Measurements from ENCODE around the gene PRDM16. TPM values are rescaled to one million over a fixed set of nuclear protein-coding genes. Genes with fewer than 3 reads are reported as not detected.

PRDM16 gene
- total RNA-seq, 1 experiment from 2014 or later: not detected

GRCh38 chr1:3396411-3396810 lies 327.4 kb downstream of the PRDM16 start:
- BruUV-seq (replicated peaks): no TSS peak

GRCh38 chr1:3397311-3397710 lies 328.3 kb downstream of the PRDM16 start:
- H3K36me3 Mint-ChIP-seq (ENCODE audit: insufficient read depth, unreplicated experiment): no peaks in the 10 kb centered on the region
- H3K27ac Mint-ChIP-seq (ENCODE audit: low read depth, unreplicated experiment): no peak overlapping the region
- ChIA-PET POLR2A (no interaction called here), CTCF (interaction anchor here (0.8 to 1.5 kb wide), 3 partner anchors 25 to 29 kb away, joined by 3 read pairs; no protein-coding TSS in a partner anchor)
- no peak overlapping the region for H3K4me3 Mint-ChIP-seq (ENCODE audit: unreplicated experiment)
- no peaks in the 10 kb centered on the region for H3K4me1 Mint-ChIP-seq (ENCODE audit: insufficient read depth, unreplicated experiment)
- intact Hi-C loops (cut with micrococcal nuclease): no loop called here
- DNase-seq (ENCODE audit: unreplicated experiment): no peak
- no peak for TF ChIP-seq CTCF (IDR thresholded peaks at IDR 0.05; ENCODE audit: unreplicated experiment)
- no peaks in the 10 kb centered on the region for H3K9me3 Mint-ChIP-seq (ENCODE audit: unreplicated experiment)
- no TSS peak for BruUV-seq (replicated peaks)
- peaks cover 60% of the 10 kb centered on the region for H3K27me3 Mint-ChIP-seq (ENCODE audit: insufficient read depth, unreplicated experiment)

More at GRCh38 chr1:3396411-3396810, 327.4 kb downstream of the PRDM16 start:
- Mint-ChIP-seq H3K27me3 (ENCODE audit: insufficient read depth, unreplicated experiment) (peaks cover 60% of the 10 kb centered on the region), H3K27ac (ENCODE audit: low read depth, unreplicated experiment) (no peak overlapping the region), H3K4me1 (ENCODE audit: insufficient read depth, unreplicated experiment) (no peaks in the 10 kb centered on the region), H3K36me3 (ENCODE audit: insufficient read depth, unreplicated experiment) (no peaks in the 10 kb centered on the region), H3K9me3 (ENCODE audit: unreplicated experiment) (no peaks in the 10 kb centered on the region), H3K4me3 (ENCODE audit: unreplicated experiment) (no peak overlapping the region)
- CTCF ChIA-PET: interaction anchor here (0.8 to 1.5 kb wide), 2 partner anchors 27 to 28 kb away, joined by 3 read pairs; no protein-coding TSS in a partner anchor
- intact Hi-C loops (cut with micrococcal nuclease): no loop called here
- no peak for TF ChIP-seq CTCF (IDR thresholded peaks at IDR 0.05; ENCODE audit: unreplicated experiment)
- POLR2A ChIA-PET: no interaction called here
- no peak for DNase-seq (ENCODE audit: unreplicated experiment)

DNA sequence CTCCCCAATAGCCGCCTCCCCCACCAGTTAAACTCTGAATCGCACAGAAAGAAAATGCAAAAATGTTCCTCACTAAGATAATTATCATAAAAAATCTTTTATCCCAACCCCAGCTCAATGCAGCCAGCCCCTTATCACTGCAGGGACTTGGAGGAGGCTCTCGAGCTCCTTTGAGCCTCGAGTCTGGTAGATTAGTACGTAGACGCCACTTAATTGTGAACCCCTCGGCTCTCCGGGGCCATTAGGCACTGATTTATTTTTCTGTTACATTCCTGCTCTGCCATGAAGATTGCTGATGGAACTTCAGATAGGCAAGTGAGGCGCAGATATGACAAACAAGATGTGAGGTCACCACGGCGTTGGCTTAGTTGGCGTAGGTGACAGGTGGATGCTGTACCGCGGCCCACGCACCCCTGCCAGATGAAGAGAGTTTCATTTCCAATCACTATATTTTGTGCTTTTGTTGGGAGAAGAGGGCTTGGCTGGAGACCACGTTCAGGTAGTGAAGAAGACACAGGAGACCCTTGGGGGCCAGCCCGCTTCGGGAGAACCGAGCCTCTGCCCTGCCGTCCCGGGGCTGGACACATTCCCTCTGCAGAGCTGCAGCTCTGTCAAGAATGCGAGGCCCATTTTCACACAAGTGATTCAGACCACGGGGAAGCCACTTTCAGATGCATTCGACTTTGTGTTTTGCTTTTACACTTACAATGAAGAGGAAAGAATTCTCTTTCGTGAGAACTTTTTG lies 329.6 kb downstream of the PRDM16 start:
- ChIA-PET POLR2A (no interaction called here), CTCF (interaction anchor here (0.7 kb wide), 1 partner anchor 30 kb away, joined by 3 read pairs; no protein-coding TSS in a partner anchor)
- Mint-ChIP-seq H3K9me3 (ENCODE audit: unreplicated experiment) (no peaks in the 10 kb centered on the region), H3K4me3 (ENCODE audit: unreplicated experiment) (no peak overlapping the region), H3K36me3 (ENCODE audit: insufficient read depth, unreplicated experiment) (no peaks in the 10 kb centered on the region), H3K27ac (ENCODE audit: low read depth, unreplicated experiment) (no peak overlapping the region), H3K27me3 (ENCODE audit: insufficient read depth, unreplicated experiment) (peaks cover 60% of the 10 kb centered on the region), H3K4me1 (ENCODE audit: insufficient read depth, unreplicated experiment) (no peaks in the 10 kb centered on the region)
- intact Hi-C loops (cut with micrococcal nuclease): no loop called here
- DNase-seq (ENCODE audit: unreplicated experiment): no peak
- no peak for TF ChIP-seq CTCF (IDR thresholded peaks at IDR 0.05; ENCODE audit: unreplicated experiment)
- BruUV-seq (replicated peaks): no TSS peak

DNA sequence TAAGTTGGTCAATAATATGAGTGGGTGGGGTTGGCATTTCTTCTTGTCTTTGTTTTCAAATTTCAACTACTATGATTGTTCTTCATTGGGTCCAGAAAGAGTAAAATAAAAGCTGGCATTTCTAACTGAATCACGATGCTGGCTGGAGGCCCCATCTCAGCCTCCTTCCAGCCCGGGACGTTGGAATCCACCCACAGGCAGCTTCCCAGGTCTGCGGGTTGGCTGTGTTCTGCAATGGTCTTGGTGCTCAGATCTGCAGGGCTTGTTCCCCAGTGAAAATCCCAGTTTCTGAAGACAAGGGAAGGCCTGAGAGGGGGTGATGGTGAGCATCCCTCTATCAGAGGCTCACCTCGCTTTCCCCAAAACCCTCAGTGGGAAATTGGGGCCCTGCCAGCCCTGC lies 330.7 kb downstream of the PRDM16 start:
- H3K4me1 Mint-ChIP-seq (ENCODE audit: insufficient read depth, unreplicated experiment): no peaks in the 10 kb centered on the region
- H3K27ac Mint-ChIP-seq (ENCODE audit: low read depth, unreplicated experiment): no peak overlapping the region
- H3K4me3 Mint-ChIP-seq (ENCODE audit: unreplicated experiment): no peak overlapping the region
- intact Hi-C loops (cut with micrococcal nuclease): no loop called here
- H3K27me3 Mint-ChIP-seq (ENCODE audit: insufficient read depth, unreplicated experiment): peaks cover 54% of the 10 kb centered on the region
- DNase-seq (ENCODE audit: unreplicated experiment): no peak
- BruUV-seq (replicated peaks): no TSS peak
- CTCF ChIA-PET: interaction anchor here (0.6 kb wide), 1 partner anchor 50 kb away, joined by 3 read pairs; no protein-coding TSS in a partner anchor
- POLR2A ChIA-PET: no interaction called here
- H3K36me3 Mint-ChIP-seq (ENCODE audit: insufficient read depth, unreplicated experiment): no peaks in the 10 kb centered on the region
- no peak for TF ChIP-seq CTCF (IDR thresholded peaks at IDR 0.05; ENCODE audit: unreplicated experiment)
- no peaks in the 10 kb centered on the region for H3K9me3 Mint-ChIP-seq (ENCODE audit: unreplicated experiment)

Data from MCF 10A (cell line).